DMS 273 (cell line): Measurements from ENCODE around the gene FOXD1.

ENCODE experiments used
- DNase-seq: peaks from one replicate; lab custom pipeline; 2025; ENCODE audit not compliant: unreplicated experiment; lab: John Stamatoyannopoulos, UW

Gene FOXD1

DNA sequence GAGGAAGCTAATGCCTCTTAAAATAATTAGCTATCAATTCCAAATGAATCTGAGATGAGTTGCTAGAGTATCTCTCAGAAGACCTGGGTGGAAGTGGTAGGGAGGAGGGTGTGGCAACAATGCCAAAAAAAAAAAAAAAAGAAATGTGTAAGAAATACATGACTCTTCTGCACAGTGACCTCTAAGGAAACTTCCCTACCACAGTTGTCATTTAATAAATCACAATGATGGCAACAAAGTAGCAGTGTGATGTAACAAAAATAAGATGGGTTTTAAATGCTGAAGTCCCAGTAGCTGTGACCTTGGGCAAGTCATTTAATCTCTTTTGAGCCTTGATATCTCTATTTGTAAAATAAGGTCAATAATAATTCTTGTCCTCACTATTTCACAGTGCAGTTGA is 7.2 kb downstream of the FOXD1 start:
- DNase-seq: no peak

- no peak for DNase-seq
Measured at GRCh38 chr5:73440262-73440661, 8.3 kb downstream of the FOXD1 start.

DNA sequence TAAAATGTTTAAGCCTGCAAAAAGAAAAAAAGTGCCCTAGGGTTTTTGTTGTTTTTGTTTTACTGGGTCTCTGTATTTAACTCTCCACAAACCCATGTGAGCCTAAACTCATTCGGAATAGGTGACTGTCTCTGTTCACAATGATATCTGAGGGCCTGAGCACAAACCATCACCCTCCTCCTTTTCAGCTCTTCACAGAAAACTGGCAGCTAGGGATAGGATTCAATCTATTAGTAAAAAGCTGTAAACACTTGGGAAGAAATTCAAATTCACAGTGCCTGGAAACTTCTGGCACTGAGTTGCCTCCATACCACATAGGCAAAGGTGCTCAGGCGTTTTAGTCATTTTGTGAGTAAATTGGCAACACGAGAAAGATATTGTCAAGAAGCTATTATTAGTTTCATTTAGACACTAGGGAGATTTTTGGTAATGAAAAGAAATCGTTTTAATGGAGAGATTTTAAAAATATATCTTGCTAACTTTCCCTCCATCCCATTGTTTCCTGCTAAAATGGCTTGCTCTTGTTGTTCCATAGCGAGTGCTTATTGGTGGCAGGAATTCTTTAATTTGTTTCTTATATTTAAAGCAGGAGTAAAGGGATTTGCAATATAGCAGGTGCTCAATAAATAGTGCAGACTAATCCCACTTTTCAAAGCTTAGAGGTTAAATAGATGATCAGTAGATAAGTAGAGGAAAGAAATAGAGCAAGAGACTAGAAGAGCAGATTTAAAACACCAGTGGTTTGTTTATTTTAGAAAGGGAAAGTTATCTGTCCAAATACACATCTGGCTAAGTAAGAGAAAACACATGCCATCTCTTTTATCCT is 9.7 kb downstream of the FOXD1 start:
- no peak for DNase-seq

DNA sequence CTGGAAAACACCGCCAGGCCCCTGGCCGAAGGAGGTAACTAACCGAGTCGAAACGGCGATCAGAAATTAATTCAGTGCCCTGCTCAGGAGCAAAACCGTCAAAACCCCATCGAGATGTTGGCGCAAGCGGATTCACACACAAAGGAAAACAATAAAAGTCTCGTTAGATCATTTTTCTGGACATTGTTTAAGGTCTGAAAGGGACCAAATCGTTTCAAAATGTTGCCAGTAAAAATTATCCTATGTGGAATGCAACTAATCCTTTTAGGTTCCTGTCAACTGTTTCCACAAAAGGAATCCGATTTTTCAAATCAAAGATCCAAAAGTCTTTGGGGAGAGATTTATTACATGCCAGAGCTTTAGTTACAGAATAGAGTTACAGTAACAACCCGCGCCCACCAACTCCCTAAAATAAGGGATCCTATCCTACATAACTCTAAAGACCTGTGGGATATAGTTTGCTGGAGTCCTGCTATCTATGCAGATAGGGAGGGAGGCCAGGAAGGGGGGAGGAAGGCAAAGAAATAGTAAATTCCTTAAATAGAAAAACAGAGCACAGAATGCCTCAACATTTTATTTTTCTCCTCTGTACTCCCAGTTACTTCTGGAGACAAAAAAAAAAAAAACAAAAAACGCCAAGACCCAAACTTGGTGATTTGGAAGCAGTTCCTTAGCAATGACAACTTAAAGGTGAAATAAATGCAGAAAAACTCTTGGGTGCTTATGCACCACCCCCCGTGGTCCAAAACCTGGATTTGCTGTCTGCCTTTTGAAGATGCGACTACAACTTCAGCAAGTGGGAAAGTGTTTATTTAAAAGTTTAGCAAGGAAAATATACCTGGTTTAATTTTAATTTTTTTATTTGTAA is 10.6 kb downstream of the FOXD1 start:
- DNase-seq: peak; percentile 38

GRCh38 chr5:73437101-73437776 is 11.3 kb downstream of the FOXD1 start:
- DNase-seq: peak; percentile 84

DNA sequence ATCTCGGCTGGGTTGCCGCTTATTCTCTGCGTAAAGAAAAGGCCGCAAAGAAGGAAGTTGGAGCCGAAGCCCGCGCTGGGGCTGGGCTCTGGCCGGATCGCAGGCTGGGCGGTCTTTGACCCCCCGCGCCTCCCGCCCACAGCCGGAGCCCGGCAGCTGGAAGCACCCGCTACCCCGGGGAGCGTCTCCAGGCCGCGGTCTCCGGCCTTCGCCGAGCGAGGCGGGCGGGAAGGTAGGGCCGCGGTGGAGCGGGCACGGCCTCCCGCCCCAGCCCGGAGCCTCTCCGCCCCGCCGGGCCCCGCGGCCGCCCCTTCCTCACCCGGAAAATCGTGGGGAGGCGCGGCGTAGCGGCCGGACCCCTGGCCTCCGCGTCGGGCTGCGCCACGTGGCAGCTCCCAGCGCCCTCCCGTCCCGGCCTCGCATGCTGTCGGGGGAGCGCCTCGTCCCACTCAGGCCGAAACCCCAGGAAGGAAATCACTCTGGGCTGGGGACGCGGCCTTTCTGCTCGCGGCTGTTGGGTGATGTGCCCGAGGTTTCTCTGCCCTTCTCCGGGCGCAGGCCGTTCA is 12.0 kb downstream of the FOXD1 start:
- DNase-seq: no peak

DNA sequence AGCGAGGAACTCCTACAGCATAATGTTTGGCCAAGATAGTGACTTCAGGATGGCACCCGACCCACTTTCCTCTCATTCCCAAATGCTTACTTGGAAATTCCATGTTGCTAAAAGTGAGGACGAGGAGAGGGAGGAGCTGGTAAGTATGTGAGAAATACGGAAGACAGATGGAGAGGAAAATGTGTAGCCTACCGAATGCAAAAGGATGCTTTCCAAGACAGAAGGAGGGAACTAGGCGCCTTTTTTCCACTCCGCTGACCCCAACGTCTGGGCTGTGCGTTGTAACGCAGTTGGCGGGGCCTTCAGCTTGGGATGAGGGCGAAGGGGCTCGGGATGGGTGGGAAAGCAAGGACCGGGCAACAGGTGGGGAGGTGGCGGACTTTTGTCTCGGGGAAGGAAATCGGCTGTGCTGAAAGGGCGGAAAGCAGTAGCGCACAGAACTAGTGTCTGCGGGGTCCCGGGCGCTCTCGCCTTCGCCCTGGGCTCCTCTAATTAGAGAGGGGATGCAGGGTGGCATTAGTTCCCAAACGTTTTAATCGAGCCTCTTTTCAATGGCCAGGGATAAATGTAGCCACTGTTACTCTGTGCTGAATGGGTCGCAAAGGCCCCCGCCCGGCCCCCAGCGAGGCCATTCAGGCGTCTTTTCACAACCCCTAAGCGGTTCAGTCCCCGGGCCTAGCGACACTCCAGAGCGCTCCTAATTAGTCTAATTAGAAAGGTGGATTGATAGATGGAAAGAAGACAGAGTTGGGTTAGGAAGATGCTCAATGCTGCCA is 12.6 kb downstream of the FOXD1 start:
- peak; percentile 18 for DNase-seq

DNA sequence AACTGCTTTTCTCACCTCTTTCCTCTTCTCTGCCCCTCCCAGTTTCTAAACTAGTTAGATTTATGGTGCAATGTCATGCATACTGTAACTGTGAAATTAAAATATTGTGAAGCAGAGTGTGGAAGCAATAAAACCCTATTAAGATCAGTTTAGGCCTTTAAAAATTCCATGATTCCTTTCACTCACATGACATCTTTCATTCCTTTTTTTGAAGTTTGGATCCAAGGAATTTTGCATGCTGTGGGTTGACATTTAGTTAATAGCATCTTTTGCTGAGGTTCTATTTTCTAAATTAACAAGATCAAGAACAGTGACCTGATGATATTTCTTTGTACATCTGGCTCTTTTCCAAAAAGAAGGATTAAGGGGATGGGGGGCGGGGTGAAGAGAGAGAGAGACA is 13.7 kb downstream of the FOXD1 start:
- no peak for DNase-seq

DNA sequence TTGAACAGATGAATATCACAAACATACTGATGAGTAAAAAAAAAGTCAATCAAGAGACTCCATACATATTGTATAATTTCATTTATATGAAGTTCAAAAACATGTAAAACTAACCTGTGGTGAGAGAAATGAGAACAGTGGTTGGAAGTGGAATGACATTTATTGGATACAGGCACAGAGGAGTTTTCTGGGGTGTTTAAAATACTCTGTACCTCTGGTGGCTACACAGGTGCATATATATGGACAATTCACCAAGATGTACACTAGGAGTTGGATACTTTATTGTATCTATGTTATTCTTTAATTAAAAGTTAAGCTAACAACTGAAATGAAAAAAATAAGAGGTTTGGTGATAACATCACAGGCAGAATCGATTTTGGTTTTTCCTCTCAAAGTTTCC is 14.1 kb downstream of the FOXD1 start:
- DNase-seq: peak; percentile 25

GRCh38 chr5:73433982-73434342 is 14.6 kb downstream of the FOXD1 start:
- no peak for DNase-seq

DNA sequence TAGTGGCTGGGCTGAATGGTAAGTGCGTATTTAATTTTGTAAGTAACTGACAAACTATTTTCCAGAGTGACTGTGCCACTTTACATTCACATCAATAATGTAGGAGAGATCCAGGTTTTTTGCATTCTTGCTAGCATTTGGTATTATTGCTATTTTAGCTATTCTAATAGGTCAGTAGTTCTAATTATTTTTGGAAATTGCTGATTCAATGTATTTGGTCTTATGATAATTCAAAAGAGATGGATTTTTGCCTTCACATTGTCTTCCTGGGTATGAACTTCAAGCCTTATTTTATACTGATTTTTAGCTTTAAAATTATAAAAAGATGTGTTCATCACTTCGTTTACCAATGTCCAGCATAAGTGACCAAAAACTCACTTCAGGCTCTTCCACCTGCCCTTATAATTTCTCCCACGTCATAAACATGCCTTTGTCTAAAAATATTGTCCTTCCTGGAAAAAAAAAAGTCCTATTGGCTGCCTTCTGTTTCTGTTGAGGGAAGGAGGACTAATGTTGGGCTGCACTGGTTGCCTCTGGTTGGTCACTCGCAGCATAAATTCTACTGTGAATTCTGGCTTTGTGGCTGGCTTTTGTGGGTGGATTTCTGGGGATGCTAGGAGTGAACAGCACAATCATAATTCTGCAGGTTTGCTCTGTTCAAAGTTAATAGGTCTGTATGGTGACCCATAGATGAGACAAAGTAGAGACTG is 15.2 kb downstream of the FOXD1 start:
- no peak for DNase-seq

DNA sequence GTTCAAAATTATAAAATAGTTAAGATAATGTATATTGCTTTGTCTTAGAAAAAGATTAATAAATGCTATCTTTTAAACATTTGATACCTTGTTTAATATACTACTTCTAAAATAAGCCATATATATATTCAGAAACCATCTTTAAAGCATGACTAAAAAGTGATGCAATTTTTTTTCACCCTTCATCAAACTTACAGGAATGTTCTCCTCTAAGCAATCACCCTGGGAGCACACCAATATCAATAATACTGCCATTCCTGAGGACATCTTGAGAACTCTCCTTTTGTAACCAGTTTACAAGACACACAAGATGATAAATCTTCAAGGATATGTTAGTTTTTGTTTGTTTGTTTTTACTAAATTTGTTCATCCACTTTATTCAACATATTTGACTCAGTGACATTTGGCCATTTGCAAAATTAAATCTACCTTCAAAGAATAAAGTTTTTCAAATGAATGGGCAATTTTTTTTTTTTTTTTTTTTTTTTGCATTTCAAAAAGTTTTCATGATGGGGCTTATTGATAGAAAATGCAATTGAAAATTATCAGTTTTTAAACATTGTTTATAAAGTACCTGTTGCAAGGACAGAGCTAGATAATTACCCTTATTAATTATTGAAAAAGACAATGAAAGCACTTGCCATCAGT is 17.2 kb downstream of the FOXD1 start:
- DNase-seq: no peak

DNA sequence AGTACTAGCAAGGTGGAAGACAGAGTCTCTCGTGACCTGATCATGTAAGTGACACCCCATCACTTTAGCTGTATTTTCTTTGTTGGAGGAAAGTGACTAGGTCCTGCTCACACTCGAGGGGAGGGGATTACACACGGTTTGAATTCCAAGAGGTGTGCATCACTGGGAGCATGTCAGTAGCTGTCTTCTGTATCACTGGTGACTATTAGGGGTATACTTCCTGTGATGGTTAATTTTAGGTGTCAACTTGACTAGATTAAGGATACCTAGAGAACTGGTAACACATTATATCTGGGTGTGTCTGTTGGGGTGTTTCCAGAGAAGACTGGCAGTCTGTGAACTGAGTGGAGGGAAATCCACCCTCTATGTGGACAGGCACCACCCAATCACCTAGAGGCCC is 22.5 kb downstream of the FOXD1 start:
- no peak for DNase-seq

DNA sequence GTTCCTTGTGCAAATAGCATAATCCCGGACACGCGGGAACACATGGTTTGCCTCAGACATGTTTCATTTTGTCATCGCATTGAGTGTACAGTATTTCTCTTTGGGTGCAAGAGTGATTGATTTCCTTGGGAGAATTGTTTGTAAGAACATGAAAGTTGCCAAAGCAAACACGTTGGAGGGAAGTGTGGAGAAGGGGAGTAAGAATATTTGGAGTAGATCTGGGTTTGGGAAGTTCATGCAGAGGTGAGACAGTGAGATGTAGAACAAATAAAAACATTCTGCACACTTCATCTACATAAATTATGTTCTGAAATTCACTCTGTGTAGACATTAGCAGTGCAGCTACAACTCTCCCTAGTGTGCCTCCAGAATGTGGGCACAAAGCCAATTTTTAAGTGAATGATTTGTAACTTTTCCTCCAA is 24.0 kb downstream of the FOXD1 start:
- DNase-seq: peak; percentile 15

- DNase-seq: peak; percentile 22
Measured at GRCh38 chr5:73422164-73422563, 26.4 kb downstream of the FOXD1 start.

DNA sequence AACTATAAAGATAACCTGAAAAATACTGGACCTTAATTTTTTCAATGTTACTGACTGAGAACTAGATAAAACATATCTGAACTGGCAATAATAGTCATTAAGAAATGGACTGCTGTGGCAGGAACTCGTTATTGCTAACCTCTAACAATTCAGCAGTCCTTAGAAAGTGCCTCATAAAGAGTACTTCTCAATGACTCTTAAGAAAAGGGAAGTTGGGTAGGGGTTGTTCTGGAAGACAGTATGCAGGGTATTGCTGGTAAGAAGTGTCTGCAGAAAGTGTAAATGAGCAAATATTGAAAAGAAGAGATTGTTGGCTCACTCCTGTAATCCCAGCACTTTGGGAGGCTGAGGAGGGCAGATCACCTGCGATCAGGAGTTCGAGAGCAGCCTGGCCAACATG is 27.9 kb downstream of the FOXD1 start:
- DNase-seq: no peak

GRCh38 chr5:73419465-73420390 is 28.8 kb downstream of the FOXD1 start:
- peak; percentile 61 for DNase-seq

DNA sequence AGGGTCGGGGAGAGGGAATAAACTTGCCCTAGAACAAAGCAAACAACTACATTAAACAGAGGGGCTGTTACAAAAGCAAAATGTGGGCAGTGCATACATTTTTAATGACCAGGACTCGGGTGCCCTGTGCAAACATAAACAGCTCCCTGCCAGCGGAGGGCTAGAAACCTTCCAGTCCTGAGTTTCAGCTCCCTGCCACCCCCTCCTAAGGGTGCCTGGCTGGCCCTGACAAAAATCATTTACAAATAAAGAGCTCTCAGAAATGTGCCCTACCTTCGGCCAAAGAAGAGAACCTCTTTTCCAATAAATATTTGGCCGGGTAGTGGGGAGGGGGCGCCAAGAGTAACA is 29.5 kb downstream of the FOXD1 start:
- peak; percentile 34 for DNase-seq
